CD4-positive, CD25-positive, alpha-beta regulatory T cell (primary cell): Measurements from ENCODE around the gene PDGFRA. TPM values are rescaled to one million over a fixed set of nuclear protein-coding genes. Genes with fewer than 3 reads are reported as not detected.

ENCODE experiments used
- ATAC-seq, 2 donors: fragments of 150-1000 bp; cut with Tn5 transposase; one replicate each; pipeline ENCODE4 v1.10.0; 2021; ENCODE audit warnings: low read depth in 2 of 2, moderate number of reproducible peaks in 2 of 2, moderate library complexity in 1 of 2
- DNase-seq, 3 donors: peaks; one replicate each; pipeline versions ENCODE4 v3.0.0 to v3.0.0-alpha.2; 2012 to 2022; ENCODE audit warnings: mixed read lengths in 1 of 3
- H3K27ac ChIP-seq: one replicate; pipeline ENCODE4 v1.7.0; 2013; ENCODE audit warnings: mild to moderate bottlenecking, low read length; ENCODE audit not compliant: insufficient read depth, poor library complexity, severe bottlenecking
- H3K27me3 ChIP-seq: one replicate; pipeline ENCODE4 v1.7.0; 2013; ENCODE audit warnings: low read length; ENCODE audit not compliant: control insufficient read depth, insufficient read depth
- H3K36me3 ChIP-seq: one replicate; pipeline ENCODE4 v1.7.0; 2013; ENCODE audit warnings: mild to moderate bottlenecking, low read length, moderate library complexity; ENCODE audit not compliant: control insufficient read depth, insufficient read depth
- H3K4me1 ChIP-seq: 2 replicates; pipeline ENCODE4 v1.7.0; 2013; ENCODE audit warnings: mild to moderate bottlenecking, low read length; ENCODE audit not compliant: insufficient read depth, control insufficient read depth, poor library complexity, severe bottlenecking
- H3K4me3 ChIP-seq: one replicate; pipeline ENCODE4 v1.7.0; 2013; ENCODE audit warnings: low read depth, mild to moderate bottlenecking, low read length, moderate library complexity
- H3K9me3 ChIP-seq, 2 experiments: 1 replicate in 1 of 2; 2 replicates in 1 of 2; pipeline ENCODE4 v1.7.0; 2013; ENCODE audit warnings: low read length in 2 of 2, mild to moderate bottlenecking in 1 of 2, moderate library complexity in 1 of 2; ENCODE audit not compliant: control insufficient read depth in 2 of 2
- H3K27ac Mint-ChIP-seq, 3 donors: one replicate each; pipeline ENCODE4 v1.8.0; 2020 to 2022; ENCODE audit warnings: mild to moderate bottlenecking in 3 of 3, mixed read lengths in 3 of 3, moderate library complexity in 2 of 3
- H3K27me3 Mint-ChIP-seq: one replicate; pipeline ENCODE4 v1.8.0; 2022; ENCODE audit warnings: mild to moderate bottlenecking, mixed read lengths
- H3K36me3 Mint-ChIP-seq: one replicate; pipeline ENCODE4 v1.8.0; 2020; ENCODE audit warnings: mixed read lengths
- H3K4me1 Mint-ChIP-seq, 4 donors: one replicate each; pipeline ENCODE4 v1.8.0; 2020 to 2022; ENCODE audit warnings: mixed read lengths in 4 of 4, mild to moderate bottlenecking in 1 of 4
- H3K4me3 Mint-ChIP-seq, 4 donors: one replicate each; pipeline ENCODE4 v1.8.0; 2020 to 2022; ENCODE audit warnings: mild to moderate bottlenecking in 4 of 4, mixed read lengths in 4 of 4, moderate library complexity in 3 of 4
- H3K9me3 Mint-ChIP-seq, 7 donors: one replicate each; pipeline ENCODE4 v1.8.0; 2020 to 2022; ENCODE audit warnings: mixed read lengths in 7 of 7, mild to moderate bottlenecking in 3 of 7, moderate library complexity in 2 of 7
- polyA plus RNA-seq, 4 donors: library from polyadenylated mRNA; unstranded; fragments of 300-500 nt; fragmentation: Illumina TruSeq; gene quantifications; one replicate each; pipeline ENCODE4 v1.2.3, GENCODE V29; 2021
- total RNA-seq: library from RNA; stranded (reverse); gene quantifications from one replicate; pipeline ENCODE4 v1.2.3, GENCODE V29; 2022

PDGFRA gene
- total and polyA plus RNA-seq, 5 donors from 2014 or later = not detected

GRCh38 chr4:54317690-54318089 lies 88.6 kb downstream of the PDGFRA start:
- no peak for ATAC-seq
- no peaks in the 10 kb centered on the region for H3K4me1 Mint-ChIP-seq
- Histone ChIP-seq H3K27ac (no peak overlapping the region), H3K27me3 (no peaks in the 10 kb centered on the region), H3K9me3 (no peaks in the 10 kb centered on the region), H3K36me3 (no peaks in the 10 kb centered on the region), H3K4me3 (no peak overlapping the region), H3K4me1 (no peaks in the 10 kb centered on the region)
- DNase-seq = no peak
- H3K36me3 Mint-ChIP-seq = no peaks in the 10 kb centered on the region
- peaks cover 0 to 3% (median 0%) of the 10 kb centered on the region in 7 donors for H3K9me3 Mint-ChIP-seq
- H3K27me3 Mint-ChIP-seq = no peaks in the 10 kb centered on the region
- H3K27ac Mint-ChIP-seq = no peak overlapping the region
- no peak overlapping the region for H3K4me3 Mint-ChIP-seq

GRCh38 chr4:54318904-54319303 lies 89.8 kb downstream of the PDGFRA start:
- Histone ChIP-seq H3K4me1 (no peaks in the 10 kb centered on the region), H3K4me3 (no peak overlapping the region), H3K36me3 (no peaks in the 10 kb centered on the region), H3K9me3 (no peaks in the 10 kb centered on the region), H3K27me3 (no peaks in the 10 kb centered on the region), H3K27ac (no peak overlapping the region)
- Mint-ChIP-seq H3K9me3 (no peaks in the 10 kb centered on the region), H3K4me3 (no peak overlapping the region), H3K27me3 (no peaks in the 10 kb centered on the region), H3K27ac (no peak overlapping the region), H3K36me3 (no peaks in the 10 kb centered on the region), H3K4me1 (no peaks in the 10 kb centered on the region)
- ATAC-seq (no peak), DNase-seq (peak in 1 of 3 donors; percentile 72)

- H3K4me1 Mint-ChIP-seq = no peaks in the 10 kb centered on the region
- no peak for ATAC-seq
- H3K9me3 Mint-ChIP-seq = no peaks in the 10 kb centered on the region
- H3K27me3 Mint-ChIP-seq = no peaks in the 10 kb centered on the region
- no peak overlapping the region for H3K4me3 ChIP-seq
- no peaks in the 10 kb centered on the region for H3K9me3 ChIP-seq
- no peaks in the 10 kb centered on the region for H3K27me3 ChIP-seq
- H3K36me3 Mint-ChIP-seq = no peaks in the 10 kb centered on the region
- H3K27ac Mint-ChIP-seq = peak overlapping the region in 1 of 3 donors; percentile 13
- DNase-seq = no peak
- no peak overlapping the region for H3K27ac ChIP-seq
- no peaks in the 10 kb centered on the region for H3K4me1 ChIP-seq
- no peak overlapping the region for H3K4me3 Mint-ChIP-seq
- no peaks in the 10 kb centered on the region for H3K36me3 ChIP-seq
Observed at GRCh38 chr4:54320826-54321685, 92.0 kb downstream of the PDGFRA start.

GRCh38 chr4:54322818-54323417 lies 93.8 kb downstream of the PDGFRA start:
- H3K4me3 Mint-ChIP-seq = no peak overlapping the region
- no peak overlapping the region for H3K27ac Mint-ChIP-seq

GRCh38 chr4:54330896-54331295 lies 101.8 kb downstream of the PDGFRA start:
- H3K4me1 ChIP-seq = no peaks in the 10 kb centered on the region
- no peak for DNase-seq
- H3K4me3 Mint-ChIP-seq = no peak overlapping the region
- no peak overlapping the region for H3K27ac ChIP-seq
- H3K36me3 Mint-ChIP-seq = no peaks in the 10 kb centered on the region
- no peak overlapping the region for H3K27ac Mint-ChIP-seq
- H3K27me3 Mint-ChIP-seq = no peaks in the 10 kb centered on the region
- H3K36me3 ChIP-seq = no peaks in the 10 kb centered on the region
- H3K4me1 Mint-ChIP-seq = no peaks in the 10 kb centered on the region
- no peak for ATAC-seq
- H3K4me3 ChIP-seq = no peak overlapping the region
- H3K9me3 Mint-ChIP-seq = peaks cover 0 to 8% (median 0%) of the 10 kb centered on the region in 7 donors
- H3K27me3 ChIP-seq = no peaks in the 10 kb centered on the region
- no peaks in the 10 kb centered on the region for H3K9me3 ChIP-seq

More at GRCh38 chr4:54322818-54323417, 93.8 kb downstream of the PDGFRA start:
- Histone ChIP-seq H3K27me3 (no peaks in the 10 kb centered on the region), H3K27ac (no peak overlapping the region), H3K4me3 (no peak overlapping the region), H3K4me1 (no peaks in the 10 kb centered on the region), H3K36me3 (no peaks in the 10 kb centered on the region), H3K9me3 (no peaks in the 10 kb centered on the region)
- H3K36me3 Mint-ChIP-seq = no peaks in the 10 kb centered on the region
- H3K4me1 Mint-ChIP-seq = no peaks in the 10 kb centered on the region
- H3K27me3 Mint-ChIP-seq = no peaks in the 10 kb centered on the region
- peaks cover 0 to 4% (median 0%) of the 10 kb centered on the region in 7 donors for H3K9me3 Mint-ChIP-seq
- ATAC-seq (no peak), DNase-seq (peak in 2 of 3 donors; percentile 19 to 69)

GRCh38 chr4:54332542-54332941 lies 103.4 kb downstream of the PDGFRA start:
- Mint-ChIP-seq H3K4me3 (no peak overlapping the region), H3K4me1 (no peaks in the 10 kb centered on the region), H3K36me3 (no peaks in the 10 kb centered on the region), H3K27me3 (no peaks in the 10 kb centered on the region), H3K9me3 (peaks cover 0 to 4% (median 0%) of the 10 kb centered on the region in 7 donors), H3K27ac (peak overlapping the region in 1 of 3 donors; percentile 63)
- Histone ChIP-seq H3K36me3 (no peaks in the 10 kb centered on the region), H3K9me3 (no peaks in the 10 kb centered on the region), H3K4me3 (no peak overlapping the region), H3K4me1 (no peaks in the 10 kb centered on the region), H3K27ac (no peak overlapping the region), H3K27me3 (no peaks in the 10 kb centered on the region)
- DNase-seq (no peak), ATAC-seq (no peak)

- no peaks in the 10 kb centered on the region for H3K27me3 ChIP-seq
- no peak for DNase-seq
- H3K36me3 Mint-ChIP-seq = no peaks in the 10 kb centered on the region
- H3K27me3 Mint-ChIP-seq = no peaks in the 10 kb centered on the region
- no peak overlapping the region for H3K27ac Mint-ChIP-seq
- no peak overlapping the region for H3K4me3 Mint-ChIP-seq
- H3K36me3 ChIP-seq = no peaks in the 10 kb centered on the region
- no peak for ATAC-seq
- H3K4me1 Mint-ChIP-seq = no peaks in the 10 kb centered on the region
- H3K9me3 Mint-ChIP-seq = peaks cover 0 to 4% (median 0%) of the 10 kb centered on the region in 7 donors
- H3K4me3 ChIP-seq = no peak overlapping the region
- no peaks in the 10 kb centered on the region for H3K4me1 ChIP-seq
- no peak overlapping the region for H3K27ac ChIP-seq
- H3K9me3 ChIP-seq = no peaks in the 10 kb centered on the region
Observed at GRCh38 chr4:54333657-54334056, 104.6 kb downstream of the PDGFRA start.
